HepG2 (cell line): ENCODE data around the gene GFY. TPM values are rescaled to one million over a fixed set of nuclear protein-coding genes. Genes with fewer than 3 reads are reported as not detected.
A peak's percentile ranks its signal among the peaks of the same experiment; 100 is the strongest.

ENCODE experiments used
- ATAC-seq: fragments of 200-7000 bp; cut with Tn5 transposase; 3 replicates; pipeline ENCODE4 v1.9.1; 2020; ENCODE audit warnings: mild to moderate bottlenecking, moderate library complexity
- BruUV-seq: library from RNA; stranded (reverse); fragments of 400-500 nt; replicated peaks from 2 replicates; lab custom pipeline; 2021; lab: Mats Ljungman, UMichigan
- CTCF ChIA-PET: fragments of 300-600 bp; formaldehyde crosslinking; extraction: SDS; loops from one replicate; lab custom pipeline; 2021; ENCODE audit warnings: low total read pairs, inconsistent platforms, low intra/inter-chr PET ratio; lab: Yijun Ruan, JAX
- POLR2A ChIA-PET: fragments of 350-600 bp; sonication (Branson Sonifier 250); formaldehyde crosslinking; loops from one replicate; lab custom pipeline; 2020; ENCODE audit warnings: antibody characterized with exemption, inconsistent platforms; lab: Yijun Ruan, JAX
- DNase-seq: peaks from one replicate; pipeline ENCODE4 v3.0.0-alpha.2; 2015; ENCODE audit warnings: low spot score
- FAIRE-seq: peaks from 3 replicates; lab custom pipeline; 2011; peaks lifted over from hg19 to GRCh38; lab: Jason Lieb, UNC
- H2AFZ ChIP-seq: one replicate; pipeline ENCODE4 v1.6.1; 2011; ENCODE audit warnings: low read length, inconsistent platforms
- H3K27ac ChIP-seq: fragments of 300-600 bp; 3 replicates; pipeline ENCODE4 v1.8.0; 2011; ENCODE audit warnings: mixed run types, mild to moderate bottlenecking, mixed read lengths, low read length, inconsistent platforms; ENCODE audit not compliant: insufficient read depth; ENCODE audit errors: extremely low read length
- H3K27me3 ChIP-seq, 2 experiments: fragments of 200-600 bp in 1 of 2; 2 replicates in 1 of 2; 3 replicates in 1 of 2; pipeline versions ENCODE4 v1.6.0 to v1.8.0; 2011; ENCODE audit warnings: low read length in 2 of 2, mild to moderate bottlenecking in 2 of 2, moderate library complexity in 2 of 2, inconsistent platforms in 1 of 2; ENCODE audit not compliant: insufficient read depth in 2 of 2, control insufficient read depth in 1 of 2
- H3K36me3 ChIP-seq, 2 experiments: fragments of 200-600 bp in 1 of 2; replicated peaks in 1 of 2; 2 replicates in 1 of 2; 3 replicates in 1 of 2; pipeline versions ENCODE4 v1.5.1 to v1.8.0; 2011; ENCODE audit warnings: low read length in 2 of 2, inconsistent platforms in 1 of 2; ENCODE audit not compliant: insufficient read depth in 2 of 2, control insufficient read depth in 1 of 2
- H3K4me1 ChIP-seq: 2 replicates; pipeline ENCODE4 v1.5.1; 2012; ENCODE audit warnings: low read length, inconsistent platforms; ENCODE audit not compliant: insufficient read depth
- H3K4me2 ChIP-seq: 2 replicates; pipeline ENCODE4 v1.6.0; 2011; ENCODE audit warnings: low read depth, low read length, inconsistent platforms
- H3K4me3 ChIP-seq, 3 experiments: fragments of 200-600 bp in 1 of 3; sonication (generic), shearing (Covaris generic) in 1 of 3; replicated peaks in 1 of 3; 2 replicates each; pipeline ENCODE4 v1.5.1; 2011 to 2016; ENCODE audit warnings: low read length in 3 of 3, inconsistent platforms in 2 of 3, low read depth in 2 of 3, mild to moderate bottlenecking in 2 of 3, control low read depth in 1 of 3, mixed read lengths in 1 of 3; ENCODE audit not compliant: insufficient read depth in 1 of 3
- H3K79me2 ChIP-seq: one replicate; pipeline ENCODE4 v1.6.1; 2011; ENCODE audit warnings: low read length, inconsistent platforms; ENCODE audit not compliant: insufficient read depth
- H3K9ac ChIP-seq: 2 replicates; pipeline ENCODE4 v1.6.0; 2011; ENCODE audit warnings: mild to moderate bottlenecking, low read depth, low read length, inconsistent platforms; ENCODE audit not compliant: insufficient read depth
- H3K9me3 ChIP-seq: 2 replicates; pipeline ENCODE4 v1.5.1; 2012; ENCODE audit warnings: mild to moderate bottlenecking, low read length
- H4K20me1 ChIP-seq: 2 replicates; pipeline ENCODE4 v1.6.0; 2011; ENCODE audit warnings: inconsistent platforms, mild to moderate bottlenecking, low read length, moderate library complexity; ENCODE audit not compliant: insufficient read depth
- AGO2 ChIP-seq: fragments of 200-400 bp; formaldehyde crosslinking; optimal IDR thresholded peaks from 2 replicates; pipeline ENCODE3; 2017; ENCODE audit warnings: mild to moderate bottlenecking, low read depth, low read length, moderate library complexity
- ARID2 ChIP-seq: sonication (generic); formaldehyde crosslinking; IDR thresholded peaks from 2 replicates; pipeline ENCODE4 v1.8.1; 2022; ENCODE audit warnings: mild to moderate bottlenecking, missing genetic modification reagents, borderline replicate concordance
- E2F5 ChIP-seq: sonication (generic); formaldehyde crosslinking; conservative IDR thresholded peaks from 2 replicates; pipeline ENCODE4 v1.4.0; 2020; ENCODE audit warnings: missing genetic modification reagents
- EZH2 ChIP-seq: conservative IDR thresholded peaks from 2 replicates; pipeline ENCODE4 v1.6.1; 2012; ENCODE audit warnings: mild to moderate bottlenecking, low read depth, low read length, moderate library complexity
- GABPB1 ChIP-seq: IDR thresholded peaks from 2 replicates; pipeline ENCODE4 v1.6.1; 2016; ENCODE audit warnings: mild to moderate bottlenecking, missing genetic modification reagents, moderate library complexity, missing compliant biosample characterization
- IKZF1 ChIP-seq: fragments of 450-650 bp; IDR thresholded peaks from 2 replicates; pipeline ENCODE4 v1.7.1; 2016
- RBM39 ChIP-seq: fragments of 200-400 bp; formaldehyde crosslinking; IDR thresholded peaks from one replicate; pipeline ENCODE4 v1.6.1; 2018; ENCODE audit warnings: antibody characterized with exemption, mild to moderate bottlenecking, low read depth, low read length; ENCODE audit not compliant: poor library complexity, severe bottlenecking
- SALL1 ChIP-seq: sonication (generic); formaldehyde crosslinking; IDR thresholded peaks from 2 replicates; pipeline ENCODE4 v1.8.0; 2022; ENCODE audit warnings: mild to moderate bottlenecking, missing genetic modification reagents
- SUZ12 ChIP-seq: fragments of 150-350 bp; IDR thresholded peaks from 2 replicates; pipeline ENCODE4 v1.6.1; 2014; ENCODE audit warnings: low read depth, low read length
- TSC22D2 ChIP-seq: sonication (generic); formaldehyde crosslinking; IDR thresholded peaks from 2 replicates; pipeline ENCODE4 v1.5.1; 2020; ENCODE audit warnings: missing genetic modification reagents, mild to moderate bottlenecking, borderline replicate concordance
- U2AF1 ChIP-seq: fragments of 200-400 bp; formaldehyde crosslinking; optimal IDR thresholded peaks from 2 replicates; pipeline ENCODE3; 2017; ENCODE audit warnings: mild to moderate bottlenecking, low read depth, low read length
- YEATS4 ChIP-seq: sonication (generic); formaldehyde crosslinking; IDR thresholded peaks from 2 replicates; pipeline ENCODE4 v1.4.0; 2020; ENCODE audit warnings: missing genetic modification reagents, borderline replicate concordance
- ZBTB20 ChIP-seq: sonication (generic); formaldehyde crosslinking; IDR thresholded peaks from 2 replicates; pipeline ENCODE4 v1.8.1; 2023; ENCODE audit warnings: missing genetic modification reagents, low read depth, mild to moderate bottlenecking, borderline replicate concordance
- ZC3H4 ChIP-seq: sonication (generic); formaldehyde crosslinking; IDR thresholded peaks from 2 replicates; pipeline ENCODE4 v1.4.0; 2020; ENCODE audit warnings: missing genetic modification reagents, borderline replicate concordance
- ZNF501 ChIP-seq: sonication (generic); formaldehyde crosslinking; IDR thresholded peaks from 2 replicates; pipeline ENCODE4 v1.5.1; 2020; ENCODE audit warnings: mild to moderate bottlenecking, moderate library complexity, missing genetic modification reagents
- ZNF572 ChIP-seq: sonication (generic); formaldehyde crosslinking; IDR thresholded peaks from 2 replicates; pipeline ENCODE4 v1.5.1; 2020; ENCODE audit warnings: mild to moderate bottlenecking, missing genetic modification reagents
- ZNF598 ChIP-seq: sonication (generic); formaldehyde crosslinking; IDR thresholded peaks from 2 replicates; pipeline ENCODE4 v1.5.1; 2020; ENCODE audit warnings: mild to moderate bottlenecking, missing genetic modification reagents, borderline replicate concordance
- ZNF841 ChIP-seq: sonication (generic); formaldehyde crosslinking; IDR thresholded peaks from 2 replicates; pipeline ENCODE4 v1.8.1; 2023; ENCODE audit warnings: missing genetic modification reagents, borderline replicate concordance
- ZSCAN12 ChIP-seq: sonication (generic); formaldehyde crosslinking; IDR thresholded peaks from 2 replicates; pipeline ENCODE4 v1.9.0; 2021; ENCODE audit warnings: mild to moderate bottlenecking, missing genetic modification reagents
- WGBS: methylation state at CpG from one replicate; pipeline ENCODE4 v1.1.6; 2017; ENCODE audit warnings: low lambda C conversion rate; 5-methylcytosine and 5-hydroxymethylcytosine counted together
- in situ Hi-C: cut with HindIII; loops from 2 replicates; pipeline ENCODE4 v1.10.0; 2017; ENCODE audit warnings: low pct_unique_long_range_greater_than_20kb; ENCODE audit not compliant: extremely low pct_ligation_motif_present
- intact Hi-C: fragments of 100-400 bp; cut with micrococcal nuclease; formaldehyde crosslinking; loops from one replicate; pipeline ENCODE4 v1.10.0; 2022; ENCODE audit not compliant: unreplicated experiment
- polyA plus RNA-seq, 8 experiments: library from polyadenylated mRNA; depleted of rRNA in 3 of 8; stranded (reverse) in 7 of 8; unstranded in 1 of 8; fragments of >200 nt; fragmentation: Illumina TruSeq in 4 of 8; extraction: Trizol in 4 of 8; gene quantifications; 2 replicates each; pipeline versions ENCODE4 v1.2.1 to v1.2.3, GENCODE V29; 2011 to 2016; ENCODE audit warnings: low read depth in 4 of 8, missing spikeins in 1 of 8, mixed read lengths in 1 of 8; ENCODE audit not compliant: insufficient read depth in 1 of 8
- total RNA-seq, 5 experiments: library from RNA; depleted of rRNA; stranded (reverse); fragments of >200 nt; fragmentation: Illumina TruSeq; extraction: Trizol; gene quantifications; 2 replicates each; pipeline ENCODE4 v1.2.3, GENCODE V29; 2016; ENCODE audit warnings: low read depth in 1 of 5
- TF ChIP-seq, protein P1 (sequence below): IDR thresholded peaks from 2 replicates; pipeline ENCODE4 v1.6.1; 2016; ENCODE audit warnings: missing compliant biosample characterization, missing genetic modification reagents, borderline replicate concordance
- TF ChIP-seq, protein P2 (sequence below): IDR thresholded peaks from 2 replicates; pipeline ENCODE4 v1.6.1; 2016

Gene GFY
- total and polyA plus RNA-seq, 2 of the 13 experiments (the other 11 are each of a cell fraction or from before 2014, with no cell fraction given): not detected

- Histone ChIP-seq H3K4me2 (0 out of 2 replicates have a peak overlapping the region, but pooled peaks have one; percentile 2), H4K20me1 (no peaks in the 10 kb centered on the region), H3K9ac (no peak overlapping the region), H3K4me3 (peak overlapping the region in 1 of 3 experiments; percentile 26; a peak in 1 of 6 replicates), H3K79me2 (no peaks in the 10 kb centered on the region), H3K27me3 (peaks cover 16 to 87% of the 10 kb centered on the region in 2 experiments), H3K27ac (no peak overlapping the region), H2AFZ (no peak overlapping the region), H3K4me1 (0 out of 2 replicates have a peak, but pooled peaks cover 6% of the 10 kb centered on the region), H3K36me3 (no peaks in the 10 kb centered on the region), H3K9me3 (no peaks in the 10 kb centered on the region)
- in situ Hi-C loops: no loop called here
- ChIA-PET CTCF (no interaction called here), POLR2A (no interaction called here)
- DNase-seq (no peak), ATAC-seq (peak; percentile 43), FAIRE-seq (no peak)
- intact Hi-C loops: no loop called here
- BruUV-seq: no TSS peak
- WGBS: 16% methylated on average over 24 of the region's 58 CpGs
- no peak for TF ChIP-seq U2AF1
- no peak for TF ChIP-seq ZNF572 (CRISPR knock-in tag)
- TF ChIP-seq ARID2: no peak
- no peak for TF ChIP-seq SALL1 (CRISPR knock-in tag)
- TF ChIP-seq ZBTB20 (CRISPR knock-in tag): no peak
- TF ChIP-seq ZC3H4: no peak
- TF ChIP-seq, protein P1, sequence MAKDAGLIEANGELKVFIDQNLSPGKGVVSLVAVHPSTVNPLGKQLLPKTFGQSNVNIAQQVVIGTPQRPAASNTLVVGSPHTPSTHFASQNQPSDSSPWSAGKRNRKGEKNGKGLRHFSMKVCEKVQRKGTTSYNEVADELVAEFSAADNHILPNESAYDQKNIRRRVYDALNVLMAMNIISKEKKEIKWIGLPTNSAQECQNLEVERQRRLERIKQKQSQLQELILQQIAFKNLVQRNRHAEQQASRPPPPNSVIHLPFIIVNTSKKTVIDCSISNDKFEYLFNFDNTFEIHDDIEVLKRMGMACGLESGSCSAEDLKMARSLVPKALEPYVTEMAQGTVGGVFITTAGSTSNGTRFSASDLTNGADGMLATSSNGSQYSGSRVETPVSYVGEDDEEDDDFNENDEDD: peak; percentile 17; the same call in 1 of the 2 replicates
- no peak for TF ChIP-seq SUZ12
- no peak for TF ChIP-seq AGO2
- no peak for TF ChIP-seq ZNF598 (CRISPR knock-in tag)
- TF ChIP-seq YEATS4: no peak
- no peak for TF ChIP-seq TSC22D2 (CRISPR knock-in tag)
- no peak for TF ChIP-seq ZSCAN12
- TF ChIP-seq, protein P2, sequence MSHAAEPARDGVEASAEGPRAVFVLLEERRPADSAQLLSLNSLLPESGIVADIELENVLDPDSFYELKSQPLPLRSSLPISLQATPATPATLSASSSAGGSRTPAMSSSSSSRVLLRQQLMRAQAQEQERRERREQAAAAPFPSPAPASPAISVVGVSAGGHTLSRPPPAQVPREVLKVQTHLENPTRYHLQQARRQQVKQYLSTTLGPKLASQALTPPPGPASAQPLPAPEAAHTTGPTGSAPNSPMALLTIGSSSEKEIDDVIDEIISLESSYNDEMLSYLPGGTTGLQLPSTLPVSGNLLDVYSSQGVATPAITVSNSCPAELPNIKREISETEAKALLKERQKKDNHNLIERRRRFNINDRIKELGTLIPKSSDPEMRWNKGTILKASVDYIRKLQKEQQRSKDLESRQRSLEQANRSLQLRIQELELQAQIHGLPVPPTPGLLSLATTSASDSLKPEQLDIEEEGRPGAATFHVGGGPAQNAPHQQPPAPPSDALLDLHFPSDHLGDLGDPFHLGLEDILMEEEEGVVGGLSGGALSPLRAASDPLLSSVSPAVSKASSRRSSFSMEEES (CRISPR knock-in tag): no peak
- TF ChIP-seq E2F5: no peak
- TF ChIP-seq IKZF1: no peak
- TF ChIP-seq EZH2: peak; percentile 53; the same call in 1 of the 2 replicates
- TF ChIP-seq RBM39: no peak
- TF ChIP-seq ZNF501 (CRISPR knock-in tag): no peak
- TF ChIP-seq GABPB1 (CRISPR knock-in tag): no peak
- TF ChIP-seq ZNF841 (CRISPR knock-in tag): no peak
These were observed 2.6 kb upstream of the GFY start for GRCh38 chr19:49422407-49423070.
